ENCODE results near the gene FOLR1.
"Not testable (repeated sequence)": the region's sequence is repeated elsewhere in the genome, so short reads cannot be mapped to it uniquely, and the experiment has no call there.

The FOLR1 gene

DNA sequence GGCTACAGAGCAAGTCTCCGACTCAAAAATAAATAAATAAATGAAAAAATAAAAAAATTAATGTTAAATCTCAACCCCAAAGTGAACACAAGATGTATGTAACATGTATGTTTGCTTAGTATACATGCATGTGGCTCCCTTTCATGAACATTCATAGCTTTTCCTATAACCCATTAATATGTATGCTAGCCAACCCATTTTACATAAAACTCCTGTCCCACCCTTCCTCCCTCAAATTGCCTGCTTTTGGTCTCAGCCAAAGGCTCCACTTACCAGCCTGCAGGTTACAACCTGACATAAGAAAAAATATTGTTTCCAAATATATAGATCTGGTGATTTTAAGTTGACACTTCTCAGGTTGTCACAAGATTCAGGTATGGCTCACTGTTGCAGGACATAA, 3.7 kb upstream of the FOLR1 start:
- DNase-seq: no peak

- no peak for DNase-seq
Observed at GRCh38 chr11:72189455-72190250, 2.3 kb upstream of the FOLR1 start.

DNA sequence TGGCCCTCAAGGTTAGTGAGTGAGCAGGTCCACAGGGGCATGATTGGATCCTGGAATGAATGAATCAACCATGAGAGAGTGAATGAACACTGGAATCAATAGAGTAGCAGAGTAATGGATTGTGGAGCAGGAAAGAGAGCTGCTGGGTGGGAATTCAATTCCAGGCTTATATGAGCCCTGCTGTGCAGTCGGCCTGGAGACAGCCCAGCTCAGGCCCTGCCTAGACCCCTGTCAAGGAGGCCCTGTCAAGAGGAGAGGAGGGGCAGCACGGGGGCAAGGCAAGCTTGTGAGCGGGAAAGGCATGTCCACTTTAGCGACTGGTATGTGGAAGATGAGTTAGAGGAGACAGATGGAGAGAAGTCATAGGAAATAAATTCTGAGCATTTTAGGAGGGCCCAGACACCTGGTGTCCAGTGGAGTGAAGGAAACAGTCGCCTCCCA, 1.3 kb upstream of the FOLR1 start:
- no peak for DNase-seq

DNA sequence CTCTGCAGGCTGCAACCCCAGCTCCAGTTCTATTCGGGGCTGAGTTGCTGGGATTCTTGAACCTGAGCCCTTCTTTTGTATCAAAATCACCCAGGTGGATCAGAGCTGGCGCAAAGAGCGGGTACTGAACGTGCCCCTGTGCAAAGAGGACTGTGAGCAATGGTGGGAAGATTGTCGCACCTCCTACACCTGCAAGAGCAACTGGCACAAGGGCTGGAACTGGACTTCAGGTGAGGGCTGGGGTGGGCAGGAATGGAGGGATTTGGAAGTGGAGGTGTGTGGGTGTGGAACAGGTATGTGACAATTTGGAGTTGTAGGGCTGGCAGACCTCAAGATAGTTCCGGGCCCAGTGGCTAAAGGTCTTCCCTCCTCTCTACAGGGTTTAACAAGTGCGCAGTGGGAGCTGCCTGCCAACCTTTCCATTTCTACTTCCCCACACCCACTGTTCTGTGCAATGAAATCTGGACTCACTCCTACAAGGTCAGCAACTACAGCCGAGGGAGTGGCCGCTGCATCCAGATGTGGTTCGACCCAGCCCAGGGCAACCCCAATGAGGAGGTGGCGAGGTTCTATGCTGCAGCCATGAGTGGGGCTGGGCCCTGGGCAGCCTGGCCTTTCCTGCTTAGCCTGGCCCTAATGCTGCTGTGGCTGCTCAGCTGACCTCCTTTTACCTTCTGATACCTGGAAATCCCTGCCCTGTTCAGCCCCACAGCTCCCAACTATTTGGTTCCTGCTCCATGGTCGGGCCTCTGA, 3.8 kb downstream of the FOLR1 start:
- DNase-seq: no peak

DNA sequence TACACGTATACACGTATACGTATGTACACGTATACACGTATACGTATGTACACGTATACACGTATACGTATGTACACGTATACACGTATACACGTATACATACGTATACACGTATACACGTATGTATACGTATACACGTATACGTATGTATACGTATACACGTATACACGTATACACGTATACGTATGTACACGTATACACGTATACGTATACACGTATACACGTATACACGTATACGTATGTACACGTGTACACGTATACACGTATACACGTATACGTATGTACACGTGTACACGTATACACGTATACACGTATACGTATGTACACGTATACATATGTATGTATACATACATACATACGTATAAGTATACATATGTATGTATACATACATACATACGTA, 9.5 kb downstream of the FOLR1 start:
- not testable (repeated sequence) for DNase-seq

DNA sequence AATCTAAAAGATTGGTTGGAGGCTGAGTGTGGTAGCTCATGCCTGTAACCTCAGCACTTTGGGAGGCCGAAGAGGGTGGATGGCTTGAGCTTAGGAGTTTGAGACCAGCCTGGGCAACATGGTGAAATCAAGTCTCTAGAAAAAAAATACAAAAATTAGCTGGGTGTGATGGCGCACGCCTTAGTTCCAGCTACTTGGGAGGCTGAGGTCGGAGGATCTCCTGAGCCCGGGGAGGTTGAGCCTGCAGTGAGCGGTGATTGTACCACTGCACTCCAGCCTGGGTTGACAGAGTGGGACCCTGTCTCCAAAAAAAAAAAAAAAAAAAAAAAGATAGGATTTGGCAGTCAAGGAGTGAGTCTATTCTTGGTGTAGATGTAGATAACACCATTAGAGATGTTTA, 10.6 kb downstream of the FOLR1 start:
- no peak for DNase-seq

DNA sequence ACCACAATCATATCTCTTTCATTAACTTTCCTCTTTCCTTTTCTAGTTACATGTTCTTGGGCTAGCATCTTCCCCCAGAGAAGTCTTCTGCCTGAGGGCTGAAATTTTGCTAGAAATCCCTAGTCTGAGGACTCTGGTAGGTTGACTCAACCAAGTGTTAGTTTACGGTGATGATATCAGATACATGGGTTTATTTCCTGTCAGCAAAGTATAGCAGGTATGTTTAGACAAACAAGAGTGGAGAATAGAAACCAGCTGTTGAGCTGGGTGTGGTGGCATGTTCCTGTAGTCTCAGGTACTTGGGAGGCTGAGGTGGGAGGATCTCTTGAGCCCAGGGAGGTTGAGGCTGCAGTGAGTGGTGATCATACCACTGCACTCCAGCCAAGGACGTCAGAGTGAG, 11.2 kb downstream of the FOLR1 start:
- DNase-seq: no peak

DNA sequence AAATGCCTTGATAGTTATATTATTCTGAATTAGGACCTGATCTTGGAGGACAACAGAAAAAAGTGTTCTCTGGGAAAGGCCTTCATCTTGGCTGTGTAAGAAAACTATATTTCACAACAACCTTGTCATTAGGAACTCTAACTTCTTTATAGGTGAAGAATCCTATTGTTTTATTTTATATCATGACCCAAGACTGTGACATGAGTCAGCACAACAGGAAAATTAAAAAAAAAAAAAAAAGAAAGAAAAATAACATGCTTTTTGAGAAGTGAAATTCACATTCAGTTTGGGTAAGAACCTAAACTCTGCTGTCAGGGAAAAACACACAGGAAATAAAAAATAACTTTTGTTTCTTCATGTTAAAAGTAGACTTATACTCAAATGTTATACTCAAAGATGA, 12.9 kb downstream of the FOLR1 start:
- DNase-seq: no peak

DNA sequence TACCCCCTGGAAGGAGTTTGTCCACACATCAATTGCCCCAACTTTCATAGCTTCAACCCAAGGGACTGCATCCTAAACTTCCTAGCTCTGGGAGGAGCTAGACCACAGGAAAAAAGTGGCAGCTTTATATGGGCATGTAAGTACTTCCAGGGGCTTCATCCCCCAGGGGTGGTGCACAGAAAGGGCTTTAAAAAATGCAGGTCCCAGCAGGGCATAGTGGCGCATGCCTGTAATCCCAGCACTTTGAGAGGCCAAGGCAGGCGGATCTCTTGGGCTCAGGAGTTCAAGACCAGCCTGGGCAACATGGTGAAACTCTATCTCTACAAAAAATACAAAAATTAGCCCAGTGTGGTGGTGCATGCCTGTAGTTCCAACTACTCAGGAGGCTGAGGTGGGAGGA, 14.9 kb downstream of the FOLR1 start:
- not testable (repeated sequence) for DNase-seq

- DNase-seq: no peak
Observed at GRCh38 chr11:72208281-72208680, 16.3 kb downstream of the FOLR1 start.

- DNase-seq: no peak
Observed at GRCh38 chr11:72209101-72209500, 17.2 kb downstream of the FOLR1 start.

GRCh38 chr11:72216638-72217037, 24.7 kb downstream of the FOLR1 start, which contains the start of gene FOLR2:
Gene FOLR2 (plus strand): TSS chr11:72216794. CDS start chr11:72218585, 1,791 bp downstream.
- DNase-seq: no peak

- DNase-seq: no peak
Observed at GRCh38 chr11:72217841-72218240, 25.9 kb downstream of the FOLR1 start.

DNA sequence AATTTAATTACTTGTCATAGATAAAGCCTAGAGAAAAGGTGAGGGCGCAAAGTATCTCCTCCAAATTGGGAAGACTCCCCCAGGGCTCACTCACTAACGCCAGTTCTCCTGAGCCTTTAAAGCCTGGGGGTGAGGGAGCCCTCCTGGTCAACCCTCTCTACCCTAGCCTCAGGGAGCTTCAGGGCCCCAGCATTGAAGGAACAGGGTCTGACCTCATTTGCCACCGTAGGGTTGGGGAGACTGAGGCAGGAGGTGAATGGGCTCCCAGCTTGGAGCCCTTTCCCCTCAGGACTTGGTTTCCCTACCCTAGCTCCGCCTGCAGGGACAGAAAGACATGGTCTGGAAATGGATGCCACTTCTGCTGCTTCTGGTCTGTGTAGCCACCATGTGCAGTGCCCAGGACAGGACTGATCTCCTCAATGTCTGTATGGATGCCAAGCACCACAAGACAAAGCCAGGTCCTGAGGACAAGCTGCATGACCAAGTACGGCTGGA, 26.4 kb downstream of the FOLR1 start:
- no peak for DNase-seq

GRCh38 chr11:72220696-72221363, 28.9 kb downstream of the FOLR1 start:
- DNase-seq: no peak

DNA sequence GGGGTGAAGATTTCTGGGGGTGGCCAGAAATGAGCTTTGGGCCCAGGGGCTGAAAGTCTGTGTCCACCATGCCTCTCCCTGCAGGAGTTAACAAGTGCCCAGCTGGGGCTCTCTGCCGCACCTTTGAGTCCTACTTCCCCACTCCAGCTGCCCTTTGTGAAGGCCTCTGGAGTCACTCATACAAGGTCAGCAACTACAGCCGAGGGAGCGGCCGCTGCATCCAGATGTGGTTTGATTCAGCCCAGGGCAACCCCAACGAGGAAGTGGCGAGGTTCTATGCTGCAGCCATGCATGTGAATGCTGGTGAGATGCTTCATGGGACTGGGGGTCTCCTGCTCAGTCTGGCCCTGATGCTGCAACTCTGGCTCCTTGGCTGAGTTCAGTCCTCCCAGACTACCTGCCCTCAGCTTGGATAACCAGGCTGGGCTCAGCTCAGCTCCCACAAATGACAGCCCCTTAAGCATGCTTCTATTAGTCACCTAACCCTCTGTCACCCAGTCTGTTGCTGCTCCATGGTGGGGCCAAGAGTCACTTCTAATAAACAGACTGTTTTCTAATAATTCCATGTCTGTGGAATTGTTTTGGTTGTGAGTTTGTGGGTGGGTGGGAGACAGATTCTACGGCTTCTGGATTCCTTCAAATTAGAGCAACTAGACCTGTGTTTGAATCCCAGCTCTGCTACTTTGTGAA, 29.6 kb downstream of the FOLR1 start:
- no peak for DNase-seq

DNA sequence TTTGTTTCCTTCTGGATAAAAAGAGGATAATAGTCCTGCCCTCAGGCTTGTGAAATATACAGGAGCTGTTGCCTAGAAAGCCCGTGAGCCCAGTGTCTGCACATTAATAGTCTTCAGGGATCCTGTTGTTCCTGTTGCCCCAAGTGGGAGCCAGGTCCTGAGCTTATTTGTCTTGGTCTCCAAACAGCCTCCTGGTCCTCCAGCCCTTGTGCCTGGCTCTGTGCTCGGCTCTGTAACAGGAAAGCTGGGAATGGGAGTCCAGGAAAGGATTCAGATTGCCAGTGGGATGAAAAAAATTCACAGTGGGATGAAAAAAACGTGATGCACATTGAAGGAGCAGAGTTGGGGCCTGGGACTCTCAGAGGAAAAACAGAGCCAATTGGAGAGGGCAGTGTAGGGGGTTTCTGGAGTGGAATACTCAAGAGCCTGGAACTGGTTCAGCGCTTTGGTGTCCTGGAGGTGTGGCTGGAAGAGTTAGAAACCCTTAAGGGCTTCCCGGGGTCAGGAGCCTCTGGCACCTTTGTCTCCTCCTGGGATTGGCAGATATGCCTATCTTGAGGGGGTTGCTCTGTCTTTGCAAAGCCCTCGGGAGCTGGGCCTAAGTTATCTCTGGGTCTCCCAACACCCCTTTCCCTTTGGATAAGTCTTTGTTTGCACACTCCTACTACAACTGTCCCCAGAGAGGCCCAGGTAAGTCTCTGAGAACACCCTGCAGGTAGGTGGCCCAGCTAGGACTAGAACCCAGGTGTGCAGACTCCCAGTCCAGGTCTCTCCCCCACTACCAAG, 30.4 kb downstream of the FOLR1 start:
- no peak for DNase-seq

- DNase-seq: peak; percentile 85
Observed at GRCh38 chr11:72222907-72223614, 31.1 kb downstream of the FOLR1 start.

- DNase-seq: peak; percentile 31
Observed at GRCh38 chr11:72223615-72224563, 31.9 kb downstream of the FOLR1 start.

Measured in activated CD4-positive, alpha-beta T cell treated with anti-CD3 and anti-CD28 coated beads for 1 hour (primary cell).